Ovary (tissue), 9 donors: ENCODE measurements around the gene CDHR2. TPM values are rescaled to one million over a fixed set of nuclear protein-coding genes. Genes with fewer than 3 reads are reported as not detected.

Experiments
- DNase-seq, 5 donors: peaks; one replicate each; pipeline ENCODE4 v3.0.0-alpha.2; 2019 to 2020
- H3K27ac ChIP-seq, 2 donors: fragments of 200-600 bp; one replicate each; pipeline versions ENCODE4 v1.5.1 to v1.8.0; 2019 to 2022
- H3K27me3 ChIP-seq: fragments of 200-600 bp; one replicate; pipeline ENCODE4 v1.8.0; 2022
- H3K36me3 ChIP-seq: fragments of 200-600 bp; sonication (generic); one replicate; pipeline ENCODE4 v1.5.1; 2019
- H3K4me1 ChIP-seq: one replicate; pipeline ENCODE4 v1.8.1; 2013; ENCODE audit warnings: mild to moderate bottlenecking, moderate library complexity; ENCODE audit not compliant: insufficient read depth
- H3K4me3 ChIP-seq: fragments of 200-600 bp; sonication (generic); one replicate; pipeline ENCODE4 v1.5.1; 2017
- H3K9me3 ChIP-seq, 2 donors: fragments of 200-600 bp in 1 of 2; sonication (generic) in 1 of 2; one replicate each; pipeline versions ENCODE4 v1.5.1 to v1.8.1; 2013 to 2019; ENCODE audit warnings: mild to moderate bottlenecking in 1 of 2, moderate library complexity in 1 of 2
- CTCF ChIP-seq, 3 donors: fragments of 450-650 bp in 2 of 3; fragments of 200-600 bp in 1 of 3; IDR thresholded peaks; one replicate each; pipeline versions ENCODE4 v1.5.1 to v1.8.0; 2016 to 2022; ENCODE audit warnings: antibody characterized with exemption in 3 of 3, mild to moderate bottlenecking in 1 of 3
- EP300 ChIP-seq: sonication (generic); formaldehyde crosslinking; IDR thresholded peaks from one replicate; pipeline ENCODE4 v1.6.1; 2017; ENCODE audit warnings: antibody characterized with exemption
- POLR2A ChIP-seq: fragments of 450-650 bp; IDR thresholded peaks from one replicate; pipeline ENCODE4 v1.6.1; 2017; ENCODE audit warnings: antibody characterized with exemption, mild to moderate bottlenecking, moderate library complexity
- WGBS, 3 donors: extraction: QIAGEN DNeasy Blood & Tissue Kit in 1 of 3; methylation state at CpG; one replicate each; pipeline versions ENCODE4 v1.1.5 to v1.1.7; 2013 to 2017; 5-methylcytosine and 5-hydroxymethylcytosine counted together
- intact Hi-C, 4 donors: fragments of 100-400 bp; cut with DNase I; formaldehyde crosslinking; loops; one replicate each; pipeline versions ENCODE4 v1.11.0 to v1.15.1; 2022 to 2023
- polyA plus RNA-seq, 2 donors: library from polyadenylated mRNA; stranded (reverse); fragments of 200-250 nt in 1 of 2; fragments of 350-450 nt in 1 of 2; fragmentation: Illumina TruSeq in 1 of 2; extraction: RNeasy Lipid Tissue Mini Kit (QIAGEN cat#74804) in 1 of 2; gene quantifications; one replicate each; pipeline ENCODE4 v1.2.3, GENCODE V29; 2013 to 2014
- total RNA-seq, 7 donors: library from RNA; depleted of rRNA in 2 of 7; stranded (reverse); fragments of >200 nt in 2 of 7; fragmentation: NEBNext Ultra II Directional in 3 of 7; extraction: Animal tissue kit (Norgen Biotek cat#: 25700) in 3 of 7; gene quantifications; one replicate each; pipeline versions ENCODE4 v1.1.0 to v1.2.4, GENCODE V29; 2016 to 2023
- donor health status: DM: no; HTN: no; CAD: no; lungs with moderate emphysema.
- donor health status: DM: no; HTN: no; CAD: no.
- donor health status: Bipolar disorder and iron deficiency.
- donor health status: DM: yes; HTN: yes; CAD: no.
- donor health status: DM: no; HTN: no; CAD: no.
- donor health status: DM: yes; HTN: yes; CAD: no.

The CDHR2 gene
- total and polyA plus RNA-seq, 9 donors, result 0.10 to 2.0 (median 0.20) TPM; not detected in 6

DNA sequence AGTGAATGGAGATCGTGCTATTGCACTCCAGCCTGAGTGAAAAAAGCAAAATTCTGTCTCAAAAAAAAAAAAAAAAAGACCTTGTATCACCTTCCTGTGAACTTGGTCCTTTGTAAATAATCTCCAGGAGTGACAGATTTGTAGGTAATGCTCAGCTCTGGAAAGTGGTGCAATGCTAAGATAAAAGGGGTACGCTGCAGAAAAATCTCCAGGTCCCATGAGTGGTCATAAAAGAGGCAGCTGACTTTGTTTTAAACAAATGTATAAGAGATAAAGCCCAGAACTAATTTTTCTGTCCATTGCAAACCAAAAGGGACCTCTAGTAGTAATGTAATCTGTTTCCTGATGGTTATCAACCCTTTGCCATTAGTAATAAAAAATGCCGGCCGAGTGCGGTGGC, 45.6 kb upstream of the CDHR2 start:
- Histone ChIP-seq H3K9me3 (no peaks in the 10 kb centered on the region), H3K27me3 (no peaks in the 10 kb centered on the region), H3K4me3 (no peak overlapping the region), H3K36me3 (no peaks in the 10 kb centered on the region), H3K4me1 (no peaks in the 10 kb centered on the region), H3K27ac (no peak overlapping the region)
- intact Hi-C loops, result no loop called here
- DNase-seq, result no peak
- TF ChIP-seq POLR2A (no peak), EP300 (no peak), CTCF (IDR thresholded peaks at IDR 0.05) (no peak)
- 89 to 96% (median 95%) methylated on average over 5 of the region's 5 CpGs for WGBS, 3 donors

DNA sequence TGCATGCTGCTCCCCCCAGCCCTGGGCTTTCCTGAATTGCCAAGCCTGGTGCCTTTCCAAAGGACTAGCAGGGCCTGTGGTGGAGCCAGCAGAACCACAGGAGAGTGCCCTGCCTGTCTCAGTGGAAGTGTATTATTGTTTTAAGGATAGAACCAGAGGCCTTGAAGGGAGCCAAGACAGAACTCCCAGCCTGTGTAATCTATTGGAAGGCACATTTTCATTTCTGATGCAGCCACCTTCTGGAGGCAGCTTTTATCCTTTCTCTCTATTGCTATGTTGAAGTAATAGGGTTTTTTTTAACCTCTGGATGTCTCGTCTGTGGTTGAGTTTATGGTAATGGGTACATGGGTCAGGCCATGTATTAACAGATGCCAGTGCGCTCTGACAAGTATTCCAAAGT, 41.2 kb upstream of the CDHR2 start:
- H3K36me3 ChIP-seq, result no peaks in the 10 kb centered on the region

GRCh38 chr5:176508603-176509002, 40.5 kb upstream of the CDHR2 start:
- Histone ChIP-seq H3K4me1 (no peaks in the 10 kb centered on the region), H3K4me3 (no peak overlapping the region), H3K36me3 (no peaks in the 10 kb centered on the region), H3K27me3 (no peaks in the 10 kb centered on the region), H3K9me3 (no peaks in the 10 kb centered on the region), H3K27ac (no peak overlapping the region)
- 53 to 62% (median 53%) methylated on average over 4 of the region's 4 CpGs for WGBS, 3 donors
- TF ChIP-seq EP300, result no peak
- no peak for TF ChIP-seq POLR2A
- no peak for TF ChIP-seq CTCF (IDR thresholded peaks at IDR 0.05)
- intact Hi-C loops, result no loop called here
- DNase-seq, result no peak

More for the DNA sequence above, 41.2 kb upstream of the CDHR2 start:
- intact Hi-C loops, result no loop called here
- H3K4me1 ChIP-seq, result no peaks in the 10 kb centered on the region
- no peaks in the 10 kb centered on the region for H3K9me3 ChIP-seq
- no peak for DNase-seq
- H3K27me3 ChIP-seq, result no peaks in the 10 kb centered on the region
- H3K27ac ChIP-seq, result no peak overlapping the region
- 67 to 74% (median 73%) methylated on average over 2 of the region's 2 CpGs for WGBS, 3 donors
- H3K4me3 ChIP-seq, result no peak overlapping the region
- TF ChIP-seq POLR2A (no peak), CTCF (IDR thresholded peaks at IDR 0.05) (no peak), EP300 (no peak)

- Histone ChIP-seq H3K4me3 (no peak overlapping the region), H3K9me3 (no peaks in the 10 kb centered on the region), H3K4me1 (no peaks in the 10 kb centered on the region), H3K27ac (no peak overlapping the region), H3K27me3 (no peaks in the 10 kb centered on the region), H3K36me3 (no peaks in the 10 kb centered on the region)
- no peak for TF ChIP-seq CTCF (IDR thresholded peaks at IDR 0.05)
- no peak for TF ChIP-seq EP300
- no peak for TF ChIP-seq POLR2A
- 83 to 88% (median 87%) methylated on average over 12 of the region's 12 CpGs for WGBS, 3 donors
- DNase-seq, result no peak
- intact Hi-C loops, result no loop called here
These were observed 35.4 kb upstream of the CDHR2 start for GRCh38 chr5:176513788-176514187.
